SK-N-MC (cell line): Measurements from ENCODE around the gene ITPRIPL1.

Experiments
- DNase-seq: peaks from one replicate; pipeline ENCODE4 v3.0.0-alpha.2; 2011; ENCODE audit warnings: low read depth, low spot score
- H3K27ac ChIP-seq: fragments of 200-600 bp; sonication (generic); 2 replicates; pipeline ENCODE4 v1.5.1; 2016; ENCODE audit warnings: mixed run types
- H3K36me3 ChIP-seq: fragments of 200-600 bp; sonication (generic); 2 replicates; pipeline ENCODE4 v1.6.1; 2017; ENCODE audit warnings: antibody characterized with exemption, low read length, mixed read lengths; ENCODE audit not compliant: insufficient read depth
- H3K4me3 ChIP-seq: fragments of 200-600 bp; sonication (generic); 2 replicates; pipeline ENCODE4 v1.5.1; 2016
- H3K9ac ChIP-seq: fragments of 200-600 bp; sonication (generic); 2 replicates; pipeline ENCODE4 v1.8.0; 2017; ENCODE audit warnings: mixed run types, mixed read lengths; ENCODE audit not compliant: insufficient read length
- H3K9me3 ChIP-seq: fragments of 200-600 bp; sonication (generic); 2 replicates; pipeline ENCODE4 v1.6.1; 2017; ENCODE audit warnings: low read depth, mild to moderate bottlenecking, antibody characterized with exemption, low read length, moderate library complexity, mixed read lengths
- EZH2 ChIP-seq: fragments of 200-600 bp; sonication (generic); IDR thresholded peaks from one replicate; pipeline ENCODE4 v1.6.1; 2017; ENCODE audit warnings: antibody characterized with exemption
- FOXP2 ChIP-seq: optimal IDR thresholded peaks from 2 replicates; pipeline ENCODE3; 2011; ENCODE audit warnings: mild to moderate bottlenecking, moderate library complexity; ENCODE audit not compliant: insufficient read depth; ENCODE audit errors: extremely low read length, control extremely low read depth
- POLR2AphosphoS5 ChIP-seq: IDR thresholded peaks from 2 replicates; pipeline ENCODE4 v1.6.1; 2012; ENCODE audit warnings: mild to moderate bottlenecking, low read depth, low read length, borderline replicate concordance

The ITPRIPL1 gene

DNA sequence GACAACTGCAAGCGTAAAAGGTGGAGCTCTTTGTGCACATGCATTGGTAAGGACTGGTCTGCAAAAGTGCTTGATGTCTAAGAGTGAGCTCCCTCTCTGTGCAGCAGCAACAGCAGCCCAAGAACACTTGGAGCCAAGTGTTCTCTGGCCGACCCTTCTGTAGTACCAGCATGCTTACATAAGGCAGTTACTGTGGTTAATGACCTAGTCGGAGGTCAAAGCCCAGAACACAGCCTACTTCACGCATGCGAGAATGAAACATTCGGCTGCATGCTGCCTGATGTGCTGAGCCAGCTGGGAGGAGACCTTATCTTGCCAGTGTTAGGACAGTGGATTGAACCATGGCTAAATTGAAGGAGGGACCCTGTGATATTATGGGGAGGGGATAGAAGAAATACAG is 31.8 kb downstream of the ITPRIPL1 start:
- TF ChIP-seq FOXP2: no peak
- TF ChIP-seq POLR2AphosphoS5: no peak
- TF ChIP-seq EZH2: no peak
- peaks cover 84% of the 10 kb centered on the region for H3K36me3 ChIP-seq
- no peak overlapping the region for H3K9ac ChIP-seq
- DNase-seq: no peak
- H3K9me3 ChIP-seq: no peaks in the 10 kb centered on the region
- no peak overlapping the region for H3K27ac ChIP-seq
- H3K4me3 ChIP-seq: no peak overlapping the region

DNA sequence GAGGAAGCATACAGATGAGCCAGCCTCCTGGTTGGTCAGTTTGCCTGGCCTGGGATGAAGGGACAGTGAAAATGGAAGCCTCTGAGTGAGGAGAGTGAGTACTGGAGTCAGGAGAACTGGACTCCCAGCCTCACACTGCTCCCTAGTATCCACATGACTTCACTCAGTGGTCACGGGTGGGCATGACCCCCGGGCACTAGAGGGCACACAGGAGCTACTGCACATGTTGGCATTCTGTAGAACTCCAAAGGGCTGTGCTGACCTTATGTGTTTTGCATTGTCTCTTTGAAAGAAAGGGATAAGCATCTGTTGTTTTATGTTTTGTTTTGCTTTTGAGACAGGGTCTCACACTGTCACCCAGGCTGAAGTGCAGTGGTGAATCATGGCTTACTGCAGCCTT is 34.2 kb downstream of the ITPRIPL1 start:
- Histone ChIP-seq H3K4me3 (no peak overlapping the region), H3K27ac (no peak overlapping the region), H3K36me3 (peaks cover 84% of the 10 kb centered on the region), H3K9me3 (no peaks in the 10 kb centered on the region), H3K9ac (no peak overlapping the region)
- no peak for TF ChIP-seq POLR2AphosphoS5
- no peak for TF ChIP-seq EZH2
- TF ChIP-seq FOXP2: no peak
- DNase-seq: no peak

DNA sequence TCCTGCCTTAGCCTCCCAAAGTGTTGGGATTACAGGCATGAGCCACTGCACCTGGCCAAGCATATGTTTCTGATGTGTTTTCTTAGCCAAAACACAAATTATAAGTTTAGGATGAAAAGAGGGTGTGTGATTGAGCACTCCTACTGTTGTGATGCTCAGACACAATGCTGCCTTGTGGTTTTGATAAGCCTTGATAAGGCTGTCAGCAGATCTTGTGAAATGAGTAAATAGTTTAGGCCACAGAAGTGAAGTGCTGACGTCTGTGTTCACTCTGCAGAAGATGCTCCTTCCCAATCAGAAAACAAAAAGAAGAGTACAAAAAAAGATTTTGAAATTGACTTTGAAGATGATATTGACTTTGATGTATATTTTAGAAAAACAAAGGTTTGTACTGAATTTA is 34.7 kb downstream of the ITPRIPL1 start:
- H3K4me3 ChIP-seq: no peak overlapping the region
- H3K36me3 ChIP-seq: peaks cover 84% of the 10 kb centered on the region
- no peak overlapping the region for H3K27ac ChIP-seq
- TF ChIP-seq EZH2: no peak
- TF ChIP-seq POLR2AphosphoS5: no peak
- no peak for TF ChIP-seq FOXP2
- H3K9me3 ChIP-seq: no peaks in the 10 kb centered on the region
- no peak for DNase-seq
- no peak overlapping the region for H3K9ac ChIP-seq

DNA sequence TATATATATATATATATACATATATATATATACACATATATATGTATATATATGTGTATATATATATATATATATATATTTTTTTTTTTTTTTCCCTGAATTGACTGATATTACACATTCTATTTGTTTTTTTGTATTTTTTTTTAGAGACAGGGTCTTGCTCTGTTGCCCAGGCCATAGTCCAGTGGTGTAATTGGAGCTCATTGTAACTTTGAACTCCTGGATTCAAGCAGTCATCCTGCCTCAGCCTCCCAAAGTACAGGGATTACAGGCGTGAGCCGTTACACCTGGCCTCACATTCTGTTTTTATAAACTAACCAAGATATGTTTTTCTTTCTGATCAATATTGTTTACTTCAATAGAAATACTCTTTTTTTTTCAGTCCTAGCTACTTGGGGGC is 36.6 kb downstream of the ITPRIPL1 start:
- H3K9me3 ChIP-seq: no peaks in the 10 kb centered on the region
- no peak overlapping the region for H3K4me3 ChIP-seq
- TF ChIP-seq FOXP2 (no peak), POLR2AphosphoS5 (no peak), EZH2 (no peak)
- no peak overlapping the region for H3K27ac ChIP-seq
- H3K9ac ChIP-seq: no peak overlapping the region
- H3K36me3 ChIP-seq: peaks cover 86% of the 10 kb centered on the region
- no peak for DNase-seq

DNA sequence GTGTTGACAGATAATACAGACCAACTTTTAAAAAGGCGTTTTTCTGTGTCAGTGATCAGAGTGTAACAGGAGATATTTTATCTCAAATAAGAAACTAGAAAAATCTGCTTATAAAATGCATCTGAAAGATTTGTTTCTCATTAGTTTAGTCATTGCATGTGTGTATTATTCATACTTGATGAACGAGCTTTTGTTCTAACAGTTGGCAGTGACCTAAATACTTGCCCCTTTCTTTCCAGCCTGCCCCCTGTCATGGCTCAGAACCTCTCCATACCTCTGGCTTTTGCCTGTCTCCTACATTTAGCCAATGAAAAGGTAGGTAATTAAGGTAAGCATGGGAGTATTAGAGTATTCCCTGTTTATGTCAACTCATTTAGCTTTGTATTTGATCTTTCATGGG is 44.1 kb downstream of the ITPRIPL1 start:
- no peak for TF ChIP-seq POLR2AphosphoS5
- TF ChIP-seq EZH2: no peak
- no peak for TF ChIP-seq FOXP2
- Histone ChIP-seq H3K4me3 (no peak overlapping the region), H3K27ac (no peak overlapping the region), H3K9ac (no peak overlapping the region), H3K9me3 (no peaks in the 10 kb centered on the region), H3K36me3 (peaks cover 91% of the 10 kb centered on the region)
- no peak for DNase-seq

DNA sequence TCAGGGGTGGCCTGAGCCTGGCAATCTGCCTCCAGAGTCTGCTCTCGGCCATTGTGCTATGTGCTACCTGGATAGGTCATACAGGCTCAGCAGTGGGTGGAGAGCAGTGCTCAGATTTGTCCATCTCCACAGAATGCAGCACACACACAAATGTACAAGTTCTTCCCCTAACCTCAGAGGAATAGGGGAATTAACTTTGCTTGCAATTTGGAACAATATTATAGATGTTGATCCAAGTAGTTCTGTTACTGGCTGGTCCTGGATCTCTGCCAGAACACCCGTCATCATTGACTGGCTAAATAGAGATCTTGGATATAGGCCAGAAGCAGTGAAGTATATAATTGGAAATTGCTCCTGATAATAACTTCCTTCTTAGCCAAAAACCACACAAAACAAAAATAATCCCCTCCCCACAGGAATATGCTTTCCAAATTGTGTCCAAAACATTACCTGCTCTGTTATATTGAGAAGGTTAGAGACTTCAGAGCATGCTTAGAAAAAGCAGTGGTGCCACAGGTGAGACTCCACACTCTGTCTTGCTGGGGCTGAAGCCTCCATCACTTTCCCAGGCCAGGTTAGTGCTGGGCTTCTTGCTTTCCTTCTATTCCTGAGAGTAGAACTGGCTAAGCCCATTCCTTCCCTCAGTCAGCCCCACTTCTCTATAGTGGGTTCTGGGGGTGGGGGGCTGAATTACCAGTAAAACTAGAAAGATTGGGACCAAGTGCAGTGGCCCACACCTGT is 49.3 kb downstream of the ITPRIPL1 start:
- Histone ChIP-seq H3K9ac (no peak overlapping the region), H3K4me3 (no peak overlapping the region), H3K27ac (no peak overlapping the region), H3K36me3 (peaks cover 43% of the 10 kb centered on the region), H3K9me3 (peaks cover 4% of the 10 kb centered on the region; the same call in 1 of the 2 replicates)
- peak; percentile 12 for DNase-seq
- TF ChIP-seq FOXP2: no peak
- no peak for TF ChIP-seq EZH2
- TF ChIP-seq POLR2AphosphoS5: no peak
